ENCODE data around the gene WDR27. TPM values are rescaled to one million over a fixed set of nuclear protein-coding genes. Genes with fewer than 3 reads are reported as not detected.

The WDR27 gene
- total and polyA plus RNA-seq, 11 donors = 2.2 to 12.3 (median 5.7) TPM

DNA sequence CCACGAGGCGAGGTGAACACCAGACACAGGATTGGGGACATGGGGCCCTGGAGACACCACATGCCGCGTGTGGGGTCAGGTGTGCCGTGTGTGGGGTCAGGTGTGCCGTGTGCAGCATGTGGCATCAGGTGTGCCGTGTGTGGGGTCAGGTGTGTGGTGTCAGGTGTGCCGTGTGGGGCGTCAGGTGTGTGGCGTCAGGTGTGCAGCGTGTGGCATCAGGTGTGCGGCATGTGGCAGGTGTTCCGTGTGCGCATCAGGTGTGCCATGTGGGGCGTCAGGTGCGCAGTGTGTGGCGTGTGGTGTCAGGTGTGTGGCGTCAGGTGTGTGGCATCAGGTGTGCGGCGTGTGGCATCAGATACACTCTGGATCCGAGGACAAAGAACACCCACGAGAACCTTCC lies 77.9 kb downstream of the WDR27 start:
- H3K4me1 ChIP-seq = no peaks in the 10 kb centered on the region
- intact Hi-C loops (cut with DNase I) = no loop called here
- no peak for ATAC-seq
- no peak overlapping the region for H3K4me3 ChIP-seq
- no peaks in the 10 kb centered on the region for H3K27me3 ChIP-seq
- no peaks in the 10 kb centered on the region for H3K9me3 ChIP-seq
- no peak overlapping the region for H3K27ac ChIP-seq
- DNase-seq = no peak
- 94 to 98% (median 96%) methylated on average over 22 of the region's 22 CpGs for WGBS, 4 donors
- peaks cover 0 to 12% (median 0%) of the 10 kb centered on the region in 9 donors for H3K36me3 ChIP-seq
- TF ChIP-seq, protein P1, sequence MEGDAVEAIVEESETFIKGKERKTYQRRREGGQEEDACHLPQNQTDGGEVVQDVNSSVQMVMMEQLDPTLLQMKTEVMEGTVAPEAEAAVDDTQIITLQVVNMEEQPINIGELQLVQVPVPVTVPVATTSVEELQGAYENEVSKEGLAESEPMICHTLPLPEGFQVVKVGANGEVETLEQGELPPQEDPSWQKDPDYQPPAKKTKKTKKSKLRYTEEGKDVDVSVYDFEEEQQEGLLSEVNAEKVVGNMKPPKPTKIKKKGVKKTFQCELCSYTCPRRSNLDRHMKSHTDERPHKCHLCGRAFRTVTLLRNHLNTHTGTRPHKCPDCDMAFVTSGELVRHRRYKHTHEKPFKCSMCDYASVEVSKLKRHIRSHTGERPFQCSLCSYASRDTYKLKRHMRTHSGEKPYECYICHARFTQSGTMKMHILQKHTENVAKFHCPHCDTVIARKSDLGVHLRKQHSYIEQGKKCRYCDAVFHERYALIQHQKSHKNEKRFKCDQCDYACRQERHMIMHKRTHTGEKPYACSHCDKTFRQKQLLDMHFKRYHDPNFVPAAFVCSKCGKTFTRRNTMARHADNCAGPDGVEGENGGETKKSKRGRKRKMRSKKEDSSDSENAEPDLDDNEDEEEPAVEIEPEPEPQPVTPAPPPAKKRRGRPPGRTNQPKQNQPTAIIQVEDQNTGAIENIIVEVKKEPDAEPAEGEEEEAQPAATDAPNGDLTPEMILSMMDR (IDR thresholded peaks at IDR 0.05) = no peak
- no peak for TF ChIP-seq POLR2A (IDR thresholded peaks at IDR 0.05)

DNA sequence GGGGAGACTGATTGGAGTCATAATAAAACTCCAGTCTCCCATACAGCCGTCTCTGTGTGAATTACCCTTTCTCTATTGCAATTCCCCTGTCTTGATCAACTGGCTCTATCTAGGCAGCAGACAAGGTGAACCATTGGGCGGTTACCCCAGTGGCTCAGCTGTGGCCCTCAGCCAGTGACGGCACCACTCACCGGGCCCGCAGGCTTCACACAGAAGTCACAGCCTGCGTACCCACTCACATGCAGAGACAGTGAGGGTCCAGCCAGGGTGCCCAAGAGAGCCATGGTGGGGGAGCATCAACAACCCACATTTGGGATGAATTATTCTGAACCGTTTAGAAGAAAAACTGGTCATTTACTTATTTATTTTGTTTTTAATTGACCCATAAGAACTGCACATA lies 78.5 kb downstream of the WDR27 start:
- intact Hi-C loops (cut with DNase I) = no loop called here
- H3K4me1 ChIP-seq = no peaks in the 10 kb centered on the region
- H3K27ac ChIP-seq = no peak overlapping the region
- no peak for ATAC-seq
- no peak for TF ChIP-seq POLR2A (IDR thresholded peaks at IDR 0.05)
- TF ChIP-seq, protein P1 (IDR thresholded peaks at IDR 0.05) = no peak
- 97 to 99% (median 98%) methylated on average over 7 of the region's 7 CpGs for WGBS, 4 donors
- H3K4me3 ChIP-seq = no peak overlapping the region
- DNase-seq = no peak
- no peaks in the 10 kb centered on the region for H3K9me3 ChIP-seq
- H3K27me3 ChIP-seq = no peaks in the 10 kb centered on the region
- H3K36me3 ChIP-seq = peaks cover 0 to 12% (median 0%) of the 10 kb centered on the region in 9 donors

DNA sequence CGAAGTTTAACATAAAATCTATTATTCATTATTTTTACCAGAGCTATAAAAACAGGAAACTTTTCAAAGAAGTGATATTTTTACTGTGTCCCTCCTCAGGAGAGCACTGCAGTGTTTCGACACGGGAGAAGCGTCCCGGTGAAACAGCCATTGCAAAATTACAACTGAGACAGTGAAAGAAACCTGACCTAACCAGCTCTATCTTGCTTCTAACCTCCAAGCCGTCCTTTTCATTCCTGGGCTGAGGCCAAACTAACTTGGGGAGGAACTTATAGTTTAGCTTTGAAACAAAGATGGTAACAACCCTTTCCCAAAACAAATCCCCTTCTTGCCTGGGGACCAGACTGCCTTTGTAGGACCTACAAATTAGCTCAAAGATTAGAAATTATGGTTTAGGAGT lies 79.2 kb downstream of the WDR27 start:
- H3K9me3 ChIP-seq = no peaks in the 10 kb centered on the region
- TF ChIP-seq, protein P1 (IDR thresholded peaks at IDR 0.05) = no peak
- no peak for TF ChIP-seq POLR2A (IDR thresholded peaks at IDR 0.05)
- no peak overlapping the region for H3K27ac ChIP-seq
- H3K36me3 ChIP-seq = peaks cover 0 to 12% (median 0%) of the 10 kb centered on the region in 9 donors
- H3K4me3 ChIP-seq = no peak overlapping the region
- DNase-seq = no peak
- WGBS, 4 donors = 75 to 83% (median 81%) methylated on average over 6 of the region's 6 CpGs
- ATAC-seq = no peak
- H3K27me3 ChIP-seq = no peaks in the 10 kb centered on the region
- no peaks in the 10 kb centered on the region for H3K4me1 ChIP-seq
- intact Hi-C loops (cut with DNase I) = no loop called here

DNA sequence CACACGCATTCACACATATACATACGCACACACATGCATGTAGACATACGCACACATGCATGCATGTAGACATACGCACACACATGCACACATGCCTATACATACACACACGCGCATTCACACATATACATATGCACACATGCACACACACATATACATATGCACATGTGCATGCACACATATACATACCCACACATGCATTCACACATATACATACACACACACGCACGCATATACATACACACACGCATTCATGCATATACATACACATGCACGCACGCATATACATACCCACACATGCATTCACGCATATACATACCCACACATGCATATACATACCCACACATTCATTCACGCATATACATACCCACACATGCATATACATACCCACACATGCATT lies 80.5 kb downstream of the WDR27 start:
- Histone ChIP-seq H3K4me3 (no peak overlapping the region), H3K27me3 (no peaks in the 10 kb centered on the region), H3K4me1 (no peaks in the 10 kb centered on the region), H3K27ac (no peak overlapping the region), H3K9me3 (peaks cover 0 to 2% (median 0%) of the 10 kb centered on the region in 12 donors), H3K36me3 (peaks cover 0 to 6% (median 0%) of the 10 kb centered on the region in 9 donors)
- WGBS, 4 donors = 83 to 92% (median 85%) methylated on average over 13 of the region's 13 CpGs
- DNase-seq (no peak), ATAC-seq (no peak)
- TF ChIP-seq, protein P1 (IDR thresholded peaks at IDR 0.05) = no peak
- no peak for TF ChIP-seq POLR2A (IDR thresholded peaks at IDR 0.05)
- intact Hi-C loops (cut with DNase I) = no loop called here

All from heart left ventricle (tissue), 16 donors.